Central memory CD4-positive, alpha-beta T cell (primary cell): Measurements from ENCODE around the gene NISCH.

ENCODE experiments used
- DNase-seq: peaks from one replicate; pipeline ENCODE4 v3.0.0; 2022

Gene NISCH

DNA sequence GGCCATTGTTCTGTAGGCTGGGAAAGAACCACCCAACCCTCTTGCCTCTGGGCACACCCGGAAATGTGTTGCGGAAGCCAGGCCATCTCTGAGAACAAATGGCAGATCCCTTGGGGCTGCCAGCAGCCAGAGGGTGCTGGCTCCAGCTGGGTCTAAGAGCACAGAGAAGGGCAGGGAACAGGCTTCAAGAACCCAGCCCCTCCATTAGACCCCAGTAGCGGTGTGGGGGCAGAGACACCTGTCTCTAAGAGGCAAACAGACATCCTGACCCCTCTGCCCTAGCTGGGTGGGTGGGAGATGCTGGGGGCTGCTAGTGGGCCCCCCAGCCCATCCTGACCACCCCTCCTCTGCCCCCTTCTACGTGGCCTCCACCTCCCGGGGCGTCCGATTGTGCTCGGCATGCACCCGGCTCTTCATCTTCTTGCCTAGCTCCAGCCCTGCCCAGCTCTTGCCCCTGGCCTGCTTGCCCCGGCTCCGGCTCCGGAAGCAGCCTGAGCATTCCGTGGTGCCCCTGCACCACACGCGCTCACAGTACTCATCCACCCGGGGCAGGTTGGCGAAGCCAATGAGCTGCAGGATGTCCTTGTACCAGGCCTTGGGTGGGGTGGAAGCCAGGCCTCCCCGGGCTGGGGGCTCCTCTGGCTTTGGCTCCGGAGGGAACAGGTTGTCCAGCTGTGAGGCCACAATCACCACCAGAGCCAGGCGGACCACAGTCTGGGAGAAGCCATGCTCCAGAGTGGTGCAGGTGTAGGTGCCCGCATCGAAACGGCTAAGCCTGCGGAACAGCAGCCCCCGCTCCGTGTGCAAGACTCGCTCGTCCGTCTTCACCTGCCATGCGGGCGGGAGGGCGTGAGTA lies 19.9 kb upstream of the NISCH start:
- DNase-seq: no peak

DNA sequence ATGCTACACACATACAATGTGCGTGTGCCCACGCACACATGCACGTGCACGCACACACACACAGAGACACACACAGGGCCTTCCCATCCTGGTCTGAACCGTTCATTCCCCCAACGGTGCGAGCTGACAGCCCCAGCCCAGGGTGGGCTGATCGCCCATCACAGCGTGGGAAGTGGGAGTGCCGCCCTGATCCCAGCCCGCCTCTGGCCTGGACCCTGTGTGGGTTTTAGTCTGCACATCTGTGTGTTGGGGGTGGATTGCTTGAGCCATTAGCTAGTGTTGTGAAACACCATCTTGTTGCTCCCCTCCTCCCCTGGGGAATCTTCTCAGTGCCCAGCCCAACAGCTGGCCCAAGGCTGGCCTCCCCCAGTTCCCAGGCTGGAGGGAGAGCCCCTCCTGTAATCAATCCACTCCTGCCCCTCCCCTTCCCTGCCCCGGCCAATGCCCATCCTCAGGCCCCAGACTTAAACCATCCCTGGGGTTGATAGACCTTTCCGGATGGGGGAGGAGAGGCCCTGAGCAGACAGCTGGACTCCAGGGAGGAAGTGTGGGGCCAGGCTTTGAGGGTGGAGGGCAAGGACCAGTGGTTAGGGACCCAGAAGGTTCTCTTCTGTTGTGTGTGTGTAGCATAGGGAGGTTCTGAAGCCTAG lies 18.8 kb upstream of the NISCH start:
- DNase-seq: no peak

DNA sequence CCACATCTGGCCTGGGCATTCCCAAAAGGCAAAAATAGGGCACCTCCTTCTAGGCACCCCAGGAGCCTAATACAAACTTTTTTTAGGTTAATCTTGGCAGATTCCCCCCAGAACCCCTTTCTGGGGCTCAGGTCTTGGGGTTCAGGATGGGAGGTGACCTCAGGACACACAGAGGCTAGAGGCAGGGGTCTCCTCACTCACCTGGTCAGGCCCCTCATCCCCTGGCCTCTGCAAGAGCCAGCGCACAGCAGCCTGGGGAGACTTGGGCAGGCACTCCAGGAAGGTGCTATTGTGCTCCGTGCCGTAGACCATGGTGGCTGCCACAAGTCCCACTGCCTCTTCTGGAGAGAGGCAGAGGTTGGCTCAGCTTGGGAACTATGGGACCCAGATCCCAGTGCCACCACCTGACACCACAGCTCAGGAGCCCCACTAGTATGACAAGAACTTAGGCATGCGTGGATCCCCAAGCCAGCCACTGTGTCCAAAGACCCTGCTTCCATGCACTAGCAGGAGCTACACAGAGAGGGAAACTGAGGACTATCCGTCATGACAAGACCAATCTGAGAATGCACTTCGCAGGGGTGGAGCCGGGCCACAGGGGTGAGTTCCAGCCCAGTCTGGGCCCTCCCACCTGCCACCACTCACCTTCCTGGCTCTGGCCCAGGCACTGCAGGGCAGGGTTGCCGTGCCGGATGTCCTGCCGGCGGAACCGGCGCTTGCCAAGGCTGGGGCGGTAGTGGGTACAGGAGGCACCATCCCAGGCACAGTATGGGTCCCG lies 17.9 kb upstream of the NISCH start:
- no peak for DNase-seq

DNA sequence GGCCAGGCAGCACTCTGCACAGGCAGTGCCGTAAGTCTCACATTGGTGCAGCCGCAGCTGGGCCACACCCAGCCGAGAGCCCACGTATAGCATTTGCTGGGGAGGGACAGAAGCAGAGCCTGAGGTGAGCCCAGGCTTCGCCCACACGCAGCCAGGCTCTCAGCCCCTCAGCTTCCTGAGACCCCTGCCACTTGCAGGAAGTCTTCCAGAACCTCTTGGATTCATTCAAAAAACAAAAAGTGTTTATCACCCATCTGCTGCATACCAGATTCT lies 17.4 kb upstream of the NISCH start:
- no peak for DNase-seq

DNA sequence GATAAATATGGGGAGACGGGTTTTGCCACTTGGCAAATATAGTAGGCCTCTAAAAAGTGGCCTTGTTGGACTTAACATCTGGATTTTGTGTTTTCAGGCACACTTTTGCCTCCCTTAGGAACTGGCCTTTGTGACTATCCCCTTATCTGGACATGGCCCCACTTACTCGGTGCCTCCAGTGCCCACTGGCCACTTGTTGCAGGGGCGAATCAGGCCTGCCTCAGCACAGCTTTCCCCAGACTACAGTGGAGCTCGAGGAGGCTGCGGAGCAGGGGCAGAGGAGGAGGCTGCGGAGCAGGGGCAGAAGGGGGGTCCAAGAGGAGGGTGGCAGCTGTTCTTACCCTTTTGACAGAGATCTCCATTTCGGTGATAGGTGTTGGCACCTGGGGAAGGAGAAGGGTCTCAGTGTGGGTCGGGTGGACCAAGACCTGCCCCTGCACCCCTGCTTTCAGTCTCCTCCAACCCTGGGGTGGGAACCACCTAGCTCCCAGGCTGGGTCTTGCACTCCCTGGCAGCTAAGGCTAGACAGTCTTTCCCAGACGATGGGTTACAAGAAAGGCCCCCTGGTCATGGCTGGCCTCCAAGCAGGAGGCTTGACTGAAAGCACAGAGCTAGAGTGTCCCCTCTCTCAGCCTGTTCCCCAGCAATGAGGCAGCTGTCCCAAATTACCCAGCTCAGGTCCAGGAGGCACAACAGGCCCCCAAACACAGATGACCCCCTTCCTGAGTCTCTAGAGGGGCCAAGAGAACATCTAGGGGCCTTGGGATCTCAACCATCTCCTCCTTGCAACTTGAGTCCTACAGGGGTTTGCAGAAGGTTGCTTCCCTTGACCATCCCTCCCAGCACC lies 16.6 kb upstream of the NISCH start:
- no peak for DNase-seq

DNA sequence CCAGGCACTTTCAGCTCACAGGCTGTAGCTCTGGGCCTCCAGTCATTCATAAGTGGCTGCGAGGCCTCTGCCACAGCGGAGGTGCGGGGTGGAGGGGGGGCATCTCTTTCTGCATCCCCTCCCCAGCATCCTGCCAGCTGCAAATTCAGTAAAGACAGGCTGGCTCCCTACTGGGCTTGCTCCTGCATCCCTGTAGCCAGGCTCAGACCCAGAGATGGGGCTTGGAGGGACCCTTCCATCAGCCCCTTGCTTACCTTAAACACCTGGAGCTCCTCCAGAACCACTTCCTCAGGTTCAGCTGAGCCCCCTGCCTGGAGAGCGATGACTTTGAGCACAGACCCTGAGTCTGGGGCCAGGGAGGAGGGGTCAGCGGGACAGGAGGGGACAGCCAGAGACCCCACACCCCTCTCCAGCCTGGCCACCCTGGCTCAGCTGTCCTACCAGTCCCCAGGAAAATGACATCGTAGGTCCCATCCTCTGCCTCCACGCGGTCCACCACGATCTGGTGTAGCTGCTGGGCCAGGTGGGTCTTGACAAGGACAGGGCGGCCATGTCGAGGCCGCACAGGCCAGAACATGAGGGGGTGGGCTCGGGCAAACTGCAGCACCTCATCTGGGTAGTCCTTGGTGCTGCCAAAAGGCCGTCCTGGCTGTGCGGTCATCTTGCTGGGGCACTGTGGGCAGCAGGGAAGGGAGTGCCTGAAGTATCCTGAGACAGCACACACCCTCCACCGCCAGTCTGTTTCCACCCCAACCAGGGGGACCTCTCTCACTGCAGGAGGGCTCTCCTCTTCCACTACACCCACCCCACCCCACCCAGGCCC lies 15.8 kb upstream of the NISCH start:
- DNase-seq: no peak

DNA sequence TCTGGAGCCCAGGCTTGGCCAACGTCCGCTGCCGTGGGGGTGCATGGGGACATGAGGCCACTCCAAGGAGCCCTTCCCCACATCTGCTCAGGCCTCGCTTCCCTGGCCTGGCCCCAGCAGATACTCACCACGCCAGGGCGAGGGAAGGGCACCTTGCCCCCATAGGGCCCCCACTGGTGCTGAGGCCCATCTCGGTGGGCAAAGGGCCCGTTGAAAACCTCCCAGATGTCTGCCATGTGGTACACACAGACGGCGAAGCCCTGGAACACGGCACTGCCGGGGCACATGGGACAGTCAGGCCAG lies 15.2 kb upstream of the NISCH start:
- DNase-seq: no peak

DNA sequence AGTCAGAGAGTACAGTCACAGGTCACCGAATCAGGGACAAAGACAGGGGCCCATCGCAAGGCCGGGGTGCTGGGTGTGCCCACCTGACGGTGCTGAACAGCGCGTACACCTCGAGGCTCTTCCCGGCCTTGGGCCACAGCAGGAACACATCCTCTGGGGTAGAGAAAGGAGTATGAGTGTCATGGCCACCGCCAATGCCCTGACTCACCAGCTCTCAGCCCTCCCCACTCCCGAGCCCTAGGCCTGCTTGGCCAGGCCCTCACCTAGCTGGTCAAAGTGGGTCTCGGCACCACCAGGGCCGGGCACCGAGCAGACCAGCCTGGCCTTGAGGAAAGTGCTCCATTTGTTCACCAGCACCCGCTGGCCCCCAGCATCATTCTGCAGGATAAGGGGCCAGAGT lies 14.7 kb upstream of the NISCH start:
- no peak for DNase-seq

DNA sequence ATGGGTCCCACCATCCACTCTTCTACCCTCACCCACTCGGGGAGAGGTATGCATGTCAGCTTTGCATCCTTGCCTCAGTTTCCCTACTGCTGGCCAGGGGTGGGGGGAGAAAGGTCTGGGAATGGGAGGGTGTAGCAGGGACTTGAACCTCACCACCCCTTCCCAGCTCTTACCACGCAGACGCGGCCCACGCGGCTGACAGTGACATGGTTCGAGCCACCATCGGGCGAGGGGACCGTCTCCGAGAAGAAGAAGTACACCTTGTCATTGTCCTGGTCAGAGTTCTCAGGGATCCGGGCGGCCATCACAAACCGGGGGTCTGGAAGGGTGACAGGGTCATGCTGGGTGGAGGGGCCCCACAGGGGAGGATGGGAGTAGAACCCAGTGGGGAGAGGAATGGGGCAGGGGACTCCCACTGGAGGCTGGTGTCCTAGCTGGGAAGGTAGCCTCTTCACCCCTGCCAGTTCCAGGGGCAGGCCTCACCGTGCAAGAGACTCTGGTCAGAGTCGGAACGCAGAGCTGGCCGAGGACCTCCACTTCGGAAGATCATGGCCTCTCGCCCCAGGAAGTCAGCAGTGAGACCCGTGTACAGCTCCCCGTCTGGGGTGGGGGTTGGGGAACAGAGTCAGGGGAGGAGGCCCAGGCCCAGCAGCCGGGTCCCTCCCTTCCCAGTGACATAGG lies 14.2 kb upstream of the NISCH start:
- no peak for DNase-seq

DNA sequence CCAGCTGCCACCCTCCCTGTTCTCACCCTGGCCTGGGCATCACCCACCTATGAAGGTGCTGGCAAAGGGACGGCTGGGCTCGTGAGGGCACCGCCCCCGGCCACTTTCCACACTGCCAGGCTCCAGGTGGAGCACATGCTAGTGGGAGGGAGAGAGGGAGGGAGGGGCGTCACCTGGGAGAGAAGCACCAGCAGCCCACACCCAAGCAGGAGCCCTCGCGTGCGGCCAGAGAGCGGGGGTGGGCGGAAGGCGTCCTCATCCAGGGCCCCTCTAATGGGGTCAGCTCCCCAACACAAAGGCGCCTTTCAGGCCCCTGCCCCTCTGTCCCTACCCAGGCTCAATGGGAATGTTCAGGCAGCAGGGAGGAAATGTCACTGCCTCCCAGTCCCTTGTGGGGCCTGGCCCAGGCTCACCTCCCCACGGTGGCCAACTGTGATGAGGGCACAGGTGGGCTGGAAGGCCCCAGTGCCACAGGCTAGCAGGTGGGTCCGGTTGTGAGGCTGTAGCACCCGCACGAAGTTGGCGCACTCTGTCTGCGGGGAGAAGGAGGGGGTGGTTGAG lies 13.6 kb upstream of the NISCH start:
- DNase-seq: no peak

DNA sequence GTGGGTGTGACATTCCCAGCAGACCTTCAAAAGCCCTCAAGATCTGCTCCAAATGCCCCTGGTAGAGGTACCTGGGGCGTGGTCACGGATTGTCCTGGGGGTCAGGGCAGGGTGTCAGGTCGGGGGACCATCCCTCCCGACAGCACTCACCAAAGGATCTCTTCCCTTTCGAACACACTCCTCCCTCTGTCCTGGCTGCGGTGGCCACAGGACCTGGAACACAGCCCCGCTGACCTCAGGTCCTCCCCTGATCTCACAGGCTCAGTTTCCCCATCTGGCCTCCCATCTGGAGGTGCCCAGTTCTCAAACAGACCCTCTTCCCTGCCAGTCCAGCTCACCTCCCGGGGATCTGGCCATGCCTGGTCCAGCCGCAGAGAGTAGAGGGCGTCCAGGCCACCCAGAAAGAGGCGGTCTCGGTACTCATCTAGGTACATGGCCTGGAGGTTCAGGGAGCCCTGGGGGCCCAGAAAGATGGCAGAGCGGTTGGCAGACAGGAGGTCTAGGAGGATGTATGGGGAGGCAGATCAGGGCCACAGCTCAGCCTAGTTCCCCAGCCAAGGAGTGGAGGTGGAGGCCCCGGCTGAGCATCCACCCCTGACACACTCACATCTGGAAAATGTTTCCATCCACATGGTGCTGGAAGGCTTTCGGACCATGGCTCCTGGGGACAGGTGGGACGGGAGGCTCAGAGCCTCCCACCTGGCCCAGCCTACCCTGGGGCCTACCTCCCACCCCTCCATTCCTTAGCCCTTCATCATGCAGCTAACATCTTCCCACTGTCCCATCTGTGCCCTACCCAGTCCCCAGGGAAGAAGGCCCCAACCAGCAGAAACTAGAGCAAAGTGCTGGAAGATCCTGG lies 12.8 kb upstream of the NISCH start:
- DNase-seq: no peak

DNA sequence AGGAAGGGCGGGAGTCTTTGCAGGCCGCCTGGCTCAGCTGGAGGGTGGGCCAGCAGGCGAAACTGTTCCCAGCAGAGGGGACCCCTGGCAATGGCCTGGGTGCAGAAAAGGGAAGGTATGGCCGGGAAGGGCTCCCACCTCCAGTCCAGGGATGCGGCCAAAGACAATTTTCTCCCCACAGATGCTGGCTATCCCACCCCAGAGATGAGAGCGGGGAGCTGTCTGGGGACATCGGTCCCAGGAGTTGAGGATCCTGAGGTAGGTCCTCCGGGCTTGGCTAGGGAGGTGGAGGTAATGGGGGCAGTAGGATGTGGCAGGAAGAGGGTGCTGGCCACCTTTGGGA lies 12.2 kb upstream of the NISCH start:
- no peak for DNase-seq

DNA sequence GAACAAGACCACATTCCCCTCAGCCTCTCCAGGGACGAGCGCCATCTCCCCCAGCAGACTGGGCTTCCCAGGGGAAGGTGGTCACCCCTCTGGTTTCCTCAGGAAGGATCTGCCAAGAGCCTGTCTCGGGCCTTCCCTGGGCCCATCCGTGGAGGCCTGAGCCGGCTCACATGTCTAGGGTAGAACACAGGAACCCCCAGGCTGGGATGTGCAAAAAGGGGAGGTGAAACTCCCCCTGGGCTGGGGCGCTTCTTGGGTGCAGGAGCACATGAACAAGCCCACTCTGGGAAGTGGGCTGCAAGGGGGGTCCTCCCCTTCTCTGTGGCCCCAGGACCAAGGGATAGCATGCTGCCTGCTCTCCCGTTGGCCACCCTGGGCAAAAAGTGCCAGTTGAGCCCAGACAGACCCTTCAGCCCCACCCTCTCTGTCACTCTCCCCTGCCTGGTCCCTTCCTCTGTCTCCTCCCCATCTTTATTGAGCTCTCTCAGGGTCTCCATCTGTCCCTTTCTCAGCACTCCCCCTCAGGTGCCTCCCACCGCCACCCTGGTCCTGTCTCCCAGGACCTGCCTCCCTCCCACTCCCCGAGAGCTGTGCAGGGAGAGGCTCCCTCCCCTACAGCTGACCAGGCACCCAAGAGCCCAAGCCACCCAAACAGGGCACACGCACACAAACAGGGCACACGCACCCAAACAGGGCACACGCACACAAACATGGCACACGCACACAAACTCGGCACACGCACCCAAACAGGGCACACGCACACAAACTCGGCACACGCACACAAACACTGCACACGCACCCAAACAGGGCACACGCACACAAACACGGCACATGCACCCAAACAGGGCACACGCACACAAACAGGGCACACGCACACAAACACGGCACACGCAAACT lies 11.4 kb upstream of the NISCH start:
- DNase-seq: no peak

DNA sequence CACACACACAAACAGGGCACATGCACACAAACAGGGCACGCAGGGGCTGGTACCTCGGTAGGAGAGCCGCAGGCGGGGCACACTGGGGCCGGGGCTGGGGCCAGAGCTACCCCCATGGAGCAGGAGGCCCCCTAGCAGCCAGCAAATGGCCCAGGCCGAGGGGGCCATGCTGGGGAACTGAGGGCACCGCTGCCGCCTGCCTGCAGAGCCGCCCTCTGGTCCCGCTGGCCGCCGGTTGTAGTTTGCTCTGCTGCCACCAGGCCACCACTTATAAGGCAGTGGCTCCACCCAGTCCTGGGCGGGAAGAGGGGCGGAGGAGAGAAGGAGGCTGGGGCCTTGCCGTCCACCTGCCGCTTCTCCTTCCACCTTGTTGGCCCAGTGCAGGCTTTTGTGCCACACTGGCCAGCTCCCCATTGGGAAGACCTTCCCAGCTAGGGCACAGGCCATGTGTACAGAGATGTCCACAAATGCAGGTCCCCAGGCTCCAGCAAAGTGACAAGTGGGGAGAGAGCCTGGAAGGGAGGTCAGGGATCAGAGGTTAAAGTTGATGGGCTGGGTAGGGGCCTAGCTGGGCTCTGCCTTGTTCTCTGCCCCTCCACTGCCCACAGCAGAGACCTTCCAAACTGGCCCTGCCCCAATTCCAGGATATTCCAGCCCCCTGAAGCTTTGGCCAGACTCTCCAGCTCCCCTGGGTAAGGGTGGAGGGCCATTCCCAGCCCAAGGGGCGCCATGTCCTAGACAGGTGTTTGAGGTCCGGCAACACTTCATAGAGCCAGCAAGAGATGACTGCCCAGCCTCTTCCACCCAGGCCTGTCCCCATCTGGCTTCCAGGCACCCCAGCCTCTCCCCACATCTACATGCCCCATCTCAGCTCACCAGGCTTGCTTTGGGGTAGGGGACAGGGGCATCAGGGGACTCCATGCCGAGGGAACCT lies 10.3 kb upstream of the NISCH start, which contains the start of gene SEMA3G:
Gene SEMA3G (minus strand): TSS at position 244 of the 934 bp plus-strand sequence. CDS start 76 bp downstream, at position 168.
- DNase-seq: peak; percentile 59

DNA sequence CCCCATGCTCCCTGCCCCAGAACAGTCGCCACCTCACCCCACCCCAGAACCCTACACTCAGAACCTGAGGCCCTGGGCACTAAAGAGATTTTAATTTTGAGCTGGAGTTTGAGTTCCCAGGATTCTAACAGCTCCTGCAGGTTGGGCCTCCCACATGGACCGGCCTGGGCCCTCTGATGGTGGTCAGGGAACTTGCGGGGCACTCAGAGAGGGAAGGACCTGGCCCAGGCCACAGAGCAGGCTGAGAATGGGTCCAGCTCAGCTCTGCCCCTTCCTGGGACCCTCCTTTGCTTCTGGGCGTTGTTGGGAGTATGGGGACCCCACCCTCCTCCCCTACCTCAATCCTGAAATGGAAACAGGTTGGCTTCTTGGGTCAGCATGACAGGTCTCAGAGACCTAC lies 9.4 kb upstream of the NISCH start:
- no peak for DNase-seq

DNA sequence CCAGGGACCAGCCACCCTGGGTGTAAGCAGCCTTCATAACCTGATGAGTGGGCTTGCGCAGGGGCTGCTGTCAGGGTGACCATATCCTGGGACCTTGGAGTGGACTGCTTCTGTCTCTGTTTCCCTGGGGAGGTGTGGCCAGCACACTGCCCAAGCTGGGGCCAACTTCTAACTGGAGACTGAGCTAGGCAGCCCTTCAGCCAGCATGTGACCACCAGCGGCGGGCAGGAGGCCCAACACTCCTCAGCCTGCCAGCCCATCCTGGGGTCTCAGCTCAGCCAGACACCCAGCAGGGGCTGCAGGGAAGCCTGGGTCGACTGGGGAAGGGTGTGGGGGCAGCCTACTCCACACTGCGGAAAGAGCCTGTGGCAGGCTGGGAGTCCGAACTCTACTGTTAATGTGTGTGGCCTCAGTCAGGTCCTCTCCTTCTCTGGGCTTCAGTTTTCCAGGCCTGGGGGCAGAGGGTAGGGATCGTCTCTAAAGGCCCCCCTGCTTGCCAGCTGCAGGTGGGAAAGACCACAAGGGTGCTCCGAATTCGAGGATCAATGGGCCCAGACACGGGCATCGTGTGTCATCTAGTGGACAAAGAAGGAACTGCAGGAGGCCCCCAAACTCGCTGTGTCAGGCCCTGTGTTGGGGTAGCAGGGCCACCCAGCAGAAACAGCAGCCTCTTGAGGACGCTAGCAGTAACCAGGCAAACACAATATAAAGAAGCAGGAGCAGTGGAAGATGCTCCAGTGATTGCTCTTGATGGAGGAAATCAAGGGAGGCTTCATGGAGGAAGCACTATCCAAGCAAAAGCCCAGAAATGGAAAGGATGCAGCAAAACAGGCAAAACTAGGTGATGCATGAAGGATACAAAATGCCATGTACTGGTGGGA lies 8.5 kb upstream of the NISCH start:
- peak; percentile 58 for DNase-seq
